HL-60/S4 treated with phorbol 12-myristate 13-acetate at 8.2 ng/mL for 4 days and 3 days (cell line): ENCODE measurements around the gene DNMT3A.

ENCODE experiments used
- in situ Hi-C: fragments of 300-500 bp; cut with MboI; formaldehyde crosslinking; loops from 2 replicates; pipeline ENCODE4 v1.15.0; 2022; ENCODE audit warnings: low sequenced_read_pairs

Gene DNMT3A

DNA sequence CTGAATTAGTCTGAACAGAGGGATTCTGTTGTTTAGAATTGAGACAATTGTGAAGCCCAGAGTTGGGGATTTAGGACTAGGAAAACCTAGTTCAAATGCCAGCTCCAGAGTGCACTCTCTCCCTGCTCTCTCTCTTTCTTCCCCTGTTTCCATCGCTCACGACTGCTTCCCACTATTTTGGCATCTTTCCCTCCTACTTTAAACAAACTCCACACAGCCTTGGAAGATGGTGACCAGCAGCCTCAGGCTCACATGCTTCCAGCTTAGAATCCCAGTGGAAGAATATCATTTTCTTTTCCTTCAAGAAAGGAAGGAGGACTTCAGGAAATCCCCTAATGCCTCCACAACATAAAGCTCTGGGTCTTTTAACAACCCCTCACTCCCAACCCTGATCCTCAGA lies 6.1 kb upstream of the DNMT3A start:
- in situ Hi-C loops = no loop called here

DNA sequence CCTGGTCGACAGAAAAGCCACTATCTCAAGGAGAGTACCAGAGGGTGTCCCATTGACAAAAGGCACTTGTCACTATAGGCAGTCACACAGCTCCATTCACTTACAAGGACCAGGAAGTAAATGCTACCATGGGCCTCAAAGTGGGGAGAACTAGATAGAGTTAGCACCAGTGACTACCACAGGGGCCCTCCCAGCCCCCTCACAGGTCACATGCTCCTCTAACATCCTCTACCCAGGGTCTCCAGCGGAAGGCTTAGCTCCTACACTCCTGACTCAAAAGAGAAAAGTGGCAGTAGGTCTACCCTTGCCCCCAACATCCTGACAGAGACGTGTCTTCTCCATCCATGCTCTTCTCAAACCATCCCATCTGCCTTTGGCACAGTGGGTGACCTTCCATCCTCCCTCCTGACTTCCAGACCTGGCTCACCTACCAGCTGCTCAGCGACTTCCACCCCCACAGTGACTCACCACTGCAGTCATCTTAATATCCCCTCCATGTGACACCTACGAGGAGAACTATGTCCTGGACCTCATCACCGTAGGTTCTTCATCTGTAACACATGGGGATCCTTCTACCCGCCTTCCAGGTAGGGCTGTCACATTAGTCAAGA lies 5.6 kb upstream of the DNMT3A start:
- in situ Hi-C loops = no loop called here

DNA sequence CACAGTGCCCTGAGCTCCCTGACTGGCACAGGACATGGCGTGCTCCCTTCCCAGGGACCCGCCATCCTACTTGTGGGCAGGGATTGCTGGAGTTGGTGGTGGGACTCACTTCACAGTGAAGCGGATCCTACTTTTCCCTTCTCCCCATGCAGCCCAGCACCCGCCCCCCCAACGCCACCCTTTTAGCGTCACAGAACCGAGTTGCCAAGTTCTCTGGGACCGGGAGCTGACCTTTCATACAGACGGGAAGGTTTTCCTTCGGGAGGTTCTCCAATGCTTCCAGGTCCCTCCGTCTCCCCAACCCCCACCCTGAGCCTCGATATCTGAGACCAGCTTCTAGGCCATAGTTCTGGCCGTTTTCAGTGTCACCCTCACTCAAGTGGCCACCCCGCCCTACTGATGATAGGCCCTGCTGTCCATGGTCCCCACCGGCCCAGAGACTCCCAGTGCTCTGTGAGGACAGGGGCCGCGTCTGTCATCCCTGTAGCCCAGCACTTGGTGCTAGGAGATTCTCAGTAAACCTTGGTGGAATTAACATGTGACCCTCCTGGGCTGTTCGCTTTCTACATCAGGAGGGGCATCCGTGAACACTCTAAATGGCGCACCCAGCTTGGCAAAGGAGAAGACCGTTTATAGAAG lies 1.6 kb upstream of the DNMT3A start:
- in situ Hi-C loops = no loop called here

GRCh38 chr2:25342372-25343186 lies 854 bp upstream of the DNMT3A start:
- in situ Hi-C loops = no loop called here

DNA sequence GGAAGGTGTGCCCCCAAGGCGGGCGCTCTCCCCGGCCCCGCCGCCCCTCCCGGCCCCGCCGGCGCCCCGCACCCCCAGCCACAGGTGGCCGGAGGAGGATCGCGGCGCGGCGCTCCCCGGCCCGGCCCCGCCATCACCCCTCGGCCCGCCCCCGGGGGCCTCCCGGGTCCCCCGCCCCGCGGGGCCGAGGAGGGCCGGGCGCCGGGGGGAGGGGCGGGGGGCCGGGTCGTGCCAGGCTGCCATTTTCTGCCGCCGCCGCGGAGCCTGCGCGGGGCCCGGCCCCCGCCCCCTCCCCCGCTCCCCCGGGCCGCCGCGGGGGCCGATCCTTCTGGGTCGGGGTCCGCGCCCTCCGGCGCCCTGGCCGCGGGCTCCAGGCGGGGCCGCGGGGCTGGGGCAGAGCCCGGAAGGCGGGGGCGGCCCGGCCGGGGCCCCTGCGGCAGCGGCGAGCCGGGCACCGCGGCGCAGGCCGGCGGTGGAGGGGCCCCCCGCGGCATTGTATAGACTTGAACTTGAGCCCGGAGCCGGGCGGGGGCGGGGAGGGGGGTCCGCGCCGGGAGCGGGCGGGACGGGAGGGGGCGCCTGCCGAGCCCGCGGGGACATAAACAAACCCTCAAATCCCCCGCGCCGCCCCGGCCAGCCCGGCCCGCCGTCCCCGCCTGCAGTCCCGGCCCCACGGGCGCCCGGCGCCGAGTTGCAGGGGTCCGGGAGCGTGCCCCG lies 556 bp downstream of the DNMT3A start:
- in situ Hi-C loops = no loop called here

DNA sequence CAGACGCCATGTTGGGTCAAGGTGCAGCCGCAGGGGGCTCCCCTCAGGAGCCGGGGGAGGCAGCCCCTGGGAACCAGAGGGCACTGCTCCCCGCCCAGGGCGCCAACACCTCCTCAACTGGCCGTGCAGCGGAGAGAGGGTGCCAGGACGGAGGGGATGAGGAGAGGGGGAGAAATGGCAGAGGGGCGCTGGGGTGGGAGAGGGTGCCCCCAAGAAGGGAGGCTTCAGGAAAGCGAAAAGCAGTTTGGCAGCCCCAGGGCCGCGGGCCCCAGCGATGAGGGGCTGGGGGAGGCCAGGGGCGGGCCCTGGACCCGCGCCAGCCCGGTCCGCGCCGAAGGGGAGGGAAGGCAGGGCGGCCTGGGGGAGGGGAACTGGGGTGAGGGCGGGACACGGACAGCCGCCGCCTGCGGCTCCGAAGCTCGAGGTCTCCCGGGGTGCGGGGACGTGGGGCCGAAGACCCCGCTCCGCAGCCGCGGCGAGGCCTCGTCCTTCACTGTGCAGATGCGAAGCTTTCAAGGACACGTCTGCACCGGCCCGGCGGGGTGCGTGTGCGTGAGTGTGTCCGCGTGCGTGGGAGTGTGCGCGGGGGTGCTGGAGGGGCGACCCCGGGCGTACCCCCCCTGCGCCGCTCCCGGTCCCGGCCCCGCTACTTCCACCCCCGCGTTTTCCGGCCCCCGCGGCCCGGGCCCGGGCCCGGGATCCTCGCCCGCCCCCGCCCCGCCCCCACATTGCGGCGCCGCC lies 1.4 kb downstream of the DNMT3A start:
- in situ Hi-C loops = no loop called here

- in situ Hi-C loops = no loop called here
These were observed 1.9 kb downstream of the DNMT3A start for GRCh38 chr2:25339791-25340180.

- in situ Hi-C loops = no loop called here
These were observed 2.5 kb downstream of the DNMT3A start for GRCh38 chr2:25339211-25339674.

DNA sequence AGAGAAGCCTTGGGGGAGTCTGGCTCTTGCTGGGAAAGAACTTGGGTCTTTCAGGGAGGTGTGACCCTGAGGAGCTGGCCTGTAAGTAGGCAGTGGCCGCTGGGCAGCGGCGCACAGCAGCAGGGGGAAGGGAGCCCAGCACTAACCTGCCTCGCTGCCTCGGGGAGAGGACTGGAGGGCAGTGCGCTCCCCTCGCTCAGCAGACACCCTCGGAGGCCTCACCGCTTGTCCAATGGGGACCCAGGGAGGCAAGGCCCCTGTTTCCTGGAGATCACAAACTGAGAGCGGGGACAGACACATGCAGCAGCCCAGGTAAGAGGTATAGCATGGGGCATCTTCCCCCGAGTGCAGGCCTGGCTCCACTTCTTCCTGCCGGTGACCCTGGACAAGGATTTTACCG lies 3.3 kb downstream of the DNMT3A start:
- in situ Hi-C loops = no loop called here

DNA sequence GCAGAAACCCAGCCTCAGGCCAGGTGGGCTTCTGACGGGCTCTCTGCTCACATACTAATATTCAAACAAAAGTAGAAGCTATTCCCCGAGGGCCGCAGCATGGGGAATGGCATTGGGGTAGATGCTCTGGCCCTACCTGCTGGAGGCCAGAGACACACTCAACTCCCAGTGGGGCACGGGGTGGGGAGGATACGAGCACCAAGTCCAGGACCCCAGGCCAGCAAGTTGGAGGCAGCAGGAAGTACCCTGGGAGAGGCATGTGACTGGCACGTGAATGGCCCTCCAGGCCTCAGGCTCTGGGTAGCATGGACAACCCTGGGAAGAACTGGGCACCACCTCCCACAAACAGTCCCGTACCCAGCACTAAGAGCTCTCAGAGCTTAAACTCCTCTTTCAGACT lies 3.8 kb downstream of the DNMT3A start:
- in situ Hi-C loops = no loop called here

DNA sequence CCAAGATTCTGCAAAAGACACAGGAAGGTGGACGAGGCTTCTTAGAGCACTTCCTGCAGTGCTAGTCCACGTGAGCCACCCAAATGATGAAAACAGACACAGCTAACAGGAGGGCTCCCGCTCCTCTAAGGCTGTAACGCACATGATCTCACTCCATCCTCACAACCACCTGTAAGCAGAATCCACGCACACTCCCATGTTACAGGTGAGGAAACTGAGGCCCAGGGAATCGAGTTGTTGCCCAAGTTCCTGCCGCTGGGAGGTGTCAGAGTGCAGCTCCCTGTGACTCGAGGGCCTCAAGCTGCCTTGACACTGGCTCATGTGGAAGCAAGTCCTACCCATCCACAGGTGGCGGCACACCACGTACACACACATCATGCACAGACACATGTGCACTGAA lies 4.4 kb downstream of the DNMT3A start:
- in situ Hi-C loops = no loop called here

GRCh38 chr2:25336383-25336841 lies 5.3 kb downstream of the DNMT3A start:
- in situ Hi-C loops = no loop called here

GRCh38 chr2:25335971-25336370 lies 5.8 kb downstream of the DNMT3A start:
- in situ Hi-C loops = no loop called here

DNA sequence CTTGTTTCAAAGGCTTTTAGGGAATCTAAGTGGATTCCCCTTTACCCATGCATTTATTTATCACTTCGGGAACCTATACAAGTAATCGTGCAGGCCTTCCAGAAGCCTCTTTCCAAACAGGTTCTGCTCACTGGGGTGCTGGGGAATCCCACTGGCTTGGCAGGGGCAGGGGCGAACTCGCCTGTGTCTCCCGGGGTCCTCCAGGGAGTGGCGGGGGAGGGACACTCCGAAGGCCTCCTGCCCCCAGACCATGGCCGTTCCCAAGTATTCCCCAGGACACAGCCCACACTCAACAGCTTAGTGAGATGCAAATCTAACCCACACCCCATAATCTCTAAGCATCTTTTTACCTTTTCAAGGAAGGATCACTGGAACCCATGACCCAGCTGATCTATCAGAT lies 6.5 kb downstream of the DNMT3A start:
- in situ Hi-C loops = no loop called here

- in situ Hi-C loops = no loop called here
These were observed 7.2 kb downstream of the DNMT3A start for GRCh38 chr2:25334482-25334881.

GRCh38 chr2:25333981-25334380 lies 7.7 kb downstream of the DNMT3A start:
- in situ Hi-C loops = no loop called here

DNA sequence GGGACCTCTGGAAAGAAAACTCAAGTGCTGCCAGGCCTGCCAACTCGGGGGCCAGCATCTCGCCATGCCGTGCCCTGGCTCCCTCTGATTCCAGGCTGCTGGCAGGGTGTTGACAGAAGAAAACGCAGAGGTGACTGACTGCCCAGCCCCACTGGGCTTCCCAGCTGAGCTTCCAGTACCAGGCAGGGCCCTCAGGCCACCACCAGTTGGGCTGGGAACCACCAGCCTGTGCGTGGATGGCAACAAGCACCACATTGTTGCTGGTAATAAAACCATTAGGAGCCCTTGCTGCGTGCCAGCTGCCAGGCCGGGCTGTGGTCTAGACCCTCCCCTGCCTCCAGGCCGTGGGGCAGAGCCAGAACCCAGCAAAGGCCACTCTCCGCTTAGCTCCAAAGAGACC lies 9.2 kb downstream of the DNMT3A start:
- in situ Hi-C loops = no loop called here

DNA sequence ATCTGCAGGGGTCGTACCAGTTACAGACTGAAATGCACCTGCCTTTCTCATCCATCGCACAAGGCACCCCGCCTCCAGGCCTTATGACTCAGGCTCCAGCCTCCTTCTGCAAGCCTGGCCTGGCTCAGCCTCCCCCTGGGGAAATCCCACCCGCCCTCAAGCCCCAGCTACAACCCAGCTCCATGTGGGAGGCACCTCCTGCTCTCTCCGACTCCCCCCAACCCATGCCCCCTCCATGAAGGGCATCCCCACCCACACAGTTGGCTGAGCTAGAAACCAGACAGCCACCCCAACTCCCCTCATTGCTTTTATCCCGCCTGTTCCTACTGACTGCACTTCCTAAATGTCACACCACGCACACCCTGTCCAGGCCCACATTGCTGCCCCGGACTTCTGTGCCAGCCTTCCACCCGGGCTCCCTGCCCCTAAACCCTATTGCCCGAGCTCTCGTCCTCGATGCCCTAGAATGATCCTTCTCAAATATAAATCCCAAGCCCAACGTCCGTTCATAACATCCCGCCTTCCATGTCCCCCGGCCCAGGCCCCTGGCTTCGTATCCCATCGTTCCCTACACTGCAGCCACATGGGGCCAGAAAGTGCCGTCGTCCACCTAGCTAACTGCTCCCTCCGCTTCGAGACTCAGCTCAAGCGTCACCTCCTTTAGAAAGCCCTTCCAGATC lies 9.9 kb downstream of the DNMT3A start:
- in situ Hi-C loops = no loop called here

DNA sequence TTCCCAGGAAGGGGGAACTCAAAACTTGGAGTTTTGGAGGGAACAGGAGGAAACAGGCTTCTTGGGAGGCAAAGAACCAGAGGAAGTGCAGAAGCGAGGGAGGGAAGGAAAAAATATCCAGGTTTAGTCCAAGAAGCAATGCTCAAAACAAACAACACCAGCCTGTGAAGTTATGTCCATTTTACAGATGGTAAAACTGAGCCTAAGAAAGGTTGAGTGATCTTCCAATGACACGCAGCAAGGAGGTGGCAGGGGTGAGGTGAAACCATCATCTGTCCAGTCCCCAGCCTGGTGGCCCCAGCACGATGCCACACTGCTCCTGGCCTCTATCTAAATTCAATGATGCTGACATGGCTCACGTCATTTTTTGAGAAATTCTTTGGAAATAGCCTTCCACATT lies 10.8 kb downstream of the DNMT3A start:
- in situ Hi-C loops = no loop called here

DNA sequence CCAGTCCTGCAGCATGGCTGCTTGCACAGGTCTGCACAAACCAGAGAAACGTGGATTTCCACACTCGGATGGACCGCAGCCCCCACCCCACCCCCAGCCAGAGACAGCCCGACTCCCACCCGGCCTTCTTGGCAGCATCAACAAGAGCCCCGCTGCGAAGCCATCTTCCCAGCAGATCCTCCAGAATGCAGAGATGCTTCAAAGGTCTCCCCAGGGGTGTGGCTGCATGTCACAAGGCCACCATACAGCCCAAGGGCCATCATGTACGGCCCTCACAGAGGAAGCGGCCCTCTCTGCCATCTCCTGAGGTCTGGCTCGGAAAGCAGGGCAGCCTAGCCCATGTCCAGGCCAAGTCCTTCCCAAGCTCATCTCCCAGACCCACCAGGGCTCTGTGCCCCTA lies 11.5 kb downstream of the DNMT3A start:
- in situ Hi-C loops = no loop called here
